Heart right ventricle (tissue), 16 donors: ENCODE results near the gene TRAPPC10. TPM values are rescaled to one million over a fixed set of nuclear protein-coding genes. Genes with fewer than 3 reads are reported as not detected.

Source experiments
- ATAC-seq, 8 donors: fragments of 200-7000 bp; cut with Tn5 transposase; one replicate each; pipeline ENCODE4 v1.9.1; 2020; ENCODE audit warnings: mild to moderate bottlenecking in 8 of 8, moderate library complexity in 8 of 8, moderate number of reproducible peaks in 1 of 8
- DNase-seq, 2 donors: peaks; one replicate each; pipeline ENCODE4 v3.0.0-alpha.2; 2020
- H3K27ac ChIP-seq, 10 donors: fragments of 200-600 bp; sonication (generic) in 2 of 10; one replicate each; pipeline versions ENCODE4 v1.5.0 to v1.8.0; 2020 to 2022; ENCODE audit warnings: mild to moderate bottlenecking in 3 of 10
- H3K27me3 ChIP-seq, 7 donors: fragments of 200-600 bp; one replicate each; pipeline ENCODE4 v1.8.0; 2021 to 2022; ENCODE audit warnings: mild to moderate bottlenecking in 2 of 7
- H3K36me3 ChIP-seq, 9 donors: fragments of 200-600 bp; sonication (generic) in 1 of 9; one replicate each; pipeline versions ENCODE4 v1.5.0 to v1.8.0; 2020 to 2022; ENCODE audit warnings: mild to moderate bottlenecking in 2 of 9
- H3K4me1 ChIP-seq, 9 donors: fragments of 200-600 bp; sonication (generic) in 1 of 9; one replicate each; pipeline versions ENCODE4 v1.5.0 to v1.8.0; 2020 to 2022; ENCODE audit warnings: mild to moderate bottlenecking in 4 of 9
- H3K4me3 ChIP-seq, 10 donors: fragments of 200-600 bp; sonication (generic) in 2 of 10; one replicate each; pipeline versions ENCODE4 v1.5.0 to v1.8.0; 2020 to 2022; ENCODE audit warnings: mild to moderate bottlenecking in 7 of 10, moderate library complexity in 2 of 10
- H3K9me3 ChIP-seq, 11 donors: fragments of 200-600 bp in 10 of 11; sonication (generic) in 2 of 11; one replicate each; pipeline versions ENCODE4 v1.5.0 to v1.8.0; 2013 to 2022; ENCODE audit warnings: mild to moderate bottlenecking in 2 of 11, control low read depth in 1 of 11, moderate library complexity in 1 of 11
- WGBS, 2 donors: extraction: QIAGEN DNeasy Blood & Tissue Kit; methylation state at CpG; one replicate each; pipeline ENCODE4 v1.1.7; 2013; ENCODE audit warnings: inconsistent platforms in 1 of 2; 5-methylcytosine and 5-hydroxymethylcytosine counted together
- intact Hi-C, 10 donors: fragments of 100-400 bp; cut with DNase I; formaldehyde crosslinking; loops; one replicate each; pipeline versions ENCODE4 v1.11.1 to v1.14.2; 2022
- long read RNA-seq, 3 donors: library from polyadenylated mRNA; unstranded; transcript quantifications; one replicate each; pipeline ENCODE4 v2.0.0, GENCODE V29; 2020 to 2021
- polyA plus RNA-seq, 2 donors: library from polyadenylated mRNA; stranded (reverse); fragments of 200-250 nt; gene quantifications; one replicate each; pipeline ENCODE4 v1.2.3, GENCODE V29; 2013
- total RNA-seq, 10 donors: library from RNA; stranded (reverse); fragmentation: NEBNext Ultra II Directional in 3 of 10; extraction: Animal tissue kit (Norgen Biotek cat#: 25700) in 3 of 10; gene quantifications; one replicate each; pipeline versions ENCODE4 v1.2.1 to v1.2.4, GENCODE V29; 2021 to 2023
- TF ChIP-seq, protein P1 (sequence below), 9 donors: fragments of 200-600 bp; sonication (generic) in 2 of 9; IDR thresholded peaks; one replicate each; pipeline versions ENCODE4 v1.5.0 to v1.8.0; 2021 to 2022; ENCODE audit warnings: antibody characterized with exemption in 9 of 9, mild to moderate bottlenecking in 5 of 9, moderate library complexity in 1 of 9
- donor health status: Arrhythmogenic right ventricular cardiomyopathy.
- donor health status: ischemic (EF 13 %, LVEDD 7.1; RV severe dilation, severe dysfunction).
- donor health status: healthy with polysubstance abuse.
- donor health status: DM: no; HTN: yes; CAD: no.
- donor health status: DM: no; HTN: no; CAD: no.
- donor health status: ischemic (EF 25% LVEDD 6.9; RV normal size, moderate dysfunction).
- donor health status: ischemic (EF 25% LVEDD 5.7; RV mildly dilated, moderate dysfunction).
- donor health status: healthy.
- donor health status: DM: yes; HTN: yes; CAD: no.
- donor health status: Ischemic cardiomyopathy.
- donor health status: ischemic (EF 35%, LVEDD 5.7; RV mildly dilated, moderate dysfunction).
- donor health status: nonischemic (EF 11% LVEDD 7.7; RV severe dilation, severe dysfunction).
- donor health status: DM: yes; HTN: yes; CAD: no.
- donor health status: PGD.
- donor health status: ischemic (EF 29% LVEDD 5.4; RV normal size, mild dysfunction).
- donor health status: nonischemic (EF 23%, LVEDD 6.1; RV moderate dilation, normal function).

TRAPPC10 gene, protein sequence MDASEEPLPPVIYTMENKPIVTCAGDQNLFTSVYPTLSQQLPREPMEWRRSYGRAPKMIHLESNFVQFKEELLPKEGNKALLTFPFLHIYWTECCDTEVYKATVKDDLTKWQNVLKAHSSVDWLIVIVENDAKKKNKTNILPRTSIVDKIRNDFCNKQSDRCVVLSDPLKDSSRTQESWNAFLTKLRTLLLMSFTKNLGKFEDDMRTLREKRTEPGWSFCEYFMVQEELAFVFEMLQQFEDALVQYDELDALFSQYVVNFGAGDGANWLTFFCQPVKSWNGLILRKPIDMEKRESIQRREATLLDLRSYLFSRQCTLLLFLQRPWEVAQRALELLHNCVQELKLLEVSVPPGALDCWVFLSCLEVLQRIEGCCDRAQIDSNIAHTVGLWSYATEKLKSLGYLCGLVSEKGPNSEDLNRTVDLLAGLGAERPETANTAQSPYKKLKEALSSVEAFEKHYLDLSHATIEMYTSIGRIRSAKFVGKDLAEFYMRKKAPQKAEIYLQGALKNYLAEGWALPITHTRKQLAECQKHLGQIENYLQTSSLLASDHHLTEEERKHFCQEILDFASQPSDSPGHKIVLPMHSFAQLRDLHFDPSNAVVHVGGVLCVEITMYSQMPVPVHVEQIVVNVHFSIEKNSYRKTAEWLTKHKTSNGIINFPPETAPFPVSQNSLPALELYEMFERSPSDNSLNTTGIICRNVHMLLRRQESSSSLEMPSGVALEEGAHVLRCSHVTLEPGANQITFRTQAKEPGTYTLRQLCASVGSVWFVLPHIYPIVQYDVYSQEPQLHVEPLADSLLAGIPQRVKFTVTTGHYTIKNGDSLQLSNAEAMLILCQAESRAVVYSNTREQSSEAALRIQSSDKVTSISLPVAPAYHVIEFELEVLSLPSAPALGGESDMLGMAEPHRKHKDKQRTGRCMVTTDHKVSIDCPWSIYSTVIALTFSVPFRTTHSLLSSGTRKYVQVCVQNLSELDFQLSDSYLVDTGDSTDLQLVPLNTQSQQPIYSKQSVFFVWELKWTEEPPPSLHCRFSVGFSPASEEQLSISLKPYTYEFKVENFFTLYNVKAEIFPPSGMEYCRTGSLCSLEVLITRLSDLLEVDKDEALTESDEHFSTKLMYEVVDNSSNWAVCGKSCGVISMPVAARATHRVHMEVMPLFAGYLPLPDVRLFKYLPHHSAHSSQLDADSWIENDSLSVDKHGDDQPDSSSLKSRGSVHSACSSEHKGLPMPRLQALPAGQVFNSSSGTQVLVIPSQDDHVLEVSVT
- total RNA-seq = 10 to 100 TPM; 18.7 to 26.2 (median 20.3) TPM
- polyA plus RNA-seq = 1 to 10 TPM; 4.7 to 6.0 TPM
- long read RNA-seq, donor 1, partial matches to known transcripts = 2 of 9 reads
- long read RNA-seq, donor 1, other reads (novel, unspliced or antisense) = 5 of 9 reads
- long read RNA-seq, donor 2, partial matches to known transcripts = 2 of 9 reads
- long read RNA-seq, donor 2, other reads (novel, unspliced or antisense) = 6 of 9 reads
- long read RNA-seq, donor 3, partial matches to known transcripts = 10 of 14 reads
- long read RNA-seq, donor 3, other reads (novel, unspliced or antisense) = 4 of 14 reads

DNA sequence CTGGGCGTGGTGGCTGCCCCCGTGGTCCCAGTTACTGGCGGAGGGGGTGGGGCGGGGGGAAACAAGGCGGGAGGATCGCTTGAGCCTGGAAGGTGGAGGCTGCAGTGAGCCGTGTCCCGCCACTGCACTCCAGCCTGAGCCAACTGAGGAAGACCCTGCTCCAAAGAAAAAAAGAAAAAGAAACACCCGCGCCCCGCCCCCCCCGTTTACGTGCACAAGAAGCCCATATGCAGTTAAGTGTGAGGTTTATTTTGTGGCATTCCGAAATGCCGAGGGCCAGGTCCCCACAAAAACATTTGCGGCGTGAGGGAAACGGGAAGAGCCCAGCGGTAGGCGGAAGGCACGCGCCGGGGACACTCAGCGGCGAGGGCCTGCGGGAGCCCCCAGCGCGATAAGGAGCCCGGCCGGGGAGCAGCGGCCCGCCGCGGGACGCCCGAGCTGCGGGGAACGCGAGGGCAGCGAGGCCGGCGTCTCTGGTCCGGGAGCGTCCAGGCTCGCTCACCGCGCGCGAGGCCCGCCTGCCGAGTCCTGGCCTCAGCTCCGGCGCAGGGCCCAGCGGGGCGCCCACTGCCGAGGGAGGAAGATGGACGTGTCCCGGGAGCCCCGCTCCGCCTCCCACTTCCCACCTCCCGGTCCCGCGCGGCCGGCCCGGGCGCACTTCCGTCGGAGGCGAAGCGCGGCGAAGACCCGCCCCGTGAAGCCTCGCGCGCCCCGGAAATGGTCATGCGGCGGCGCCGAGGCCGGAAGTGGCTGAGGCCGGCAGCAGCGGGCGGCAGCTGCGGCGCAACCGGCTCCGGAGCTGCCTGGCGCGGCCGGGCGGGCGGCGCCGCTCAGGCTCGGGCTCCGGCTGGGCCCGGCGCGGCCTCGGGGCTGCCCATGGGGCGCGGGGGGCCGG, at the start of gene TRAPPC10:
Gene TRAPPC10 (plus strand): TSS at position 731 of the 895 bp plus-strand sequence. CDS start 185 bp downstream, outside the sequence.
- H3K27me3 ChIP-seq = no peaks in the 10 kb centered on the region
- TF ChIP-seq, protein P1, sequence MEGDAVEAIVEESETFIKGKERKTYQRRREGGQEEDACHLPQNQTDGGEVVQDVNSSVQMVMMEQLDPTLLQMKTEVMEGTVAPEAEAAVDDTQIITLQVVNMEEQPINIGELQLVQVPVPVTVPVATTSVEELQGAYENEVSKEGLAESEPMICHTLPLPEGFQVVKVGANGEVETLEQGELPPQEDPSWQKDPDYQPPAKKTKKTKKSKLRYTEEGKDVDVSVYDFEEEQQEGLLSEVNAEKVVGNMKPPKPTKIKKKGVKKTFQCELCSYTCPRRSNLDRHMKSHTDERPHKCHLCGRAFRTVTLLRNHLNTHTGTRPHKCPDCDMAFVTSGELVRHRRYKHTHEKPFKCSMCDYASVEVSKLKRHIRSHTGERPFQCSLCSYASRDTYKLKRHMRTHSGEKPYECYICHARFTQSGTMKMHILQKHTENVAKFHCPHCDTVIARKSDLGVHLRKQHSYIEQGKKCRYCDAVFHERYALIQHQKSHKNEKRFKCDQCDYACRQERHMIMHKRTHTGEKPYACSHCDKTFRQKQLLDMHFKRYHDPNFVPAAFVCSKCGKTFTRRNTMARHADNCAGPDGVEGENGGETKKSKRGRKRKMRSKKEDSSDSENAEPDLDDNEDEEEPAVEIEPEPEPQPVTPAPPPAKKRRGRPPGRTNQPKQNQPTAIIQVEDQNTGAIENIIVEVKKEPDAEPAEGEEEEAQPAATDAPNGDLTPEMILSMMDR (IDR thresholded peaks at IDR 0.05) = no peak
- intact Hi-C loops = loop anchor here in 2 of 10 donors (10.0 kb wide), 2 partner anchors 83 to 293 kb away; partner anchors contain the start of gene PFKL (in 1 of the 2)
- 0 to 1% methylated on average over 87 to 107 of the region's 107 CpGs for WGBS, 2 donors
- H3K9me3 ChIP-seq = no peaks in the 10 kb centered on the region
- peak within 1 kb of the TSS; percentile 80 to 99 (median 96) for H3K4me3 ChIP-seq
- peak; percentile 91 to 95 (median 94) for ATAC-seq
- H3K4me1 ChIP-seq = peaks cover 5 to 50% (median 30%) of the 10 kb centered on the region in 9 donors
- DNase-seq = peak; percentile 85 to 88
- peak within 1 kb of the TSS; percentile 89 to 99 (median 98) for H3K27ac ChIP-seq
- H3K36me3 ChIP-seq = no peaks in the 10 kb centered on the region

DNA sequence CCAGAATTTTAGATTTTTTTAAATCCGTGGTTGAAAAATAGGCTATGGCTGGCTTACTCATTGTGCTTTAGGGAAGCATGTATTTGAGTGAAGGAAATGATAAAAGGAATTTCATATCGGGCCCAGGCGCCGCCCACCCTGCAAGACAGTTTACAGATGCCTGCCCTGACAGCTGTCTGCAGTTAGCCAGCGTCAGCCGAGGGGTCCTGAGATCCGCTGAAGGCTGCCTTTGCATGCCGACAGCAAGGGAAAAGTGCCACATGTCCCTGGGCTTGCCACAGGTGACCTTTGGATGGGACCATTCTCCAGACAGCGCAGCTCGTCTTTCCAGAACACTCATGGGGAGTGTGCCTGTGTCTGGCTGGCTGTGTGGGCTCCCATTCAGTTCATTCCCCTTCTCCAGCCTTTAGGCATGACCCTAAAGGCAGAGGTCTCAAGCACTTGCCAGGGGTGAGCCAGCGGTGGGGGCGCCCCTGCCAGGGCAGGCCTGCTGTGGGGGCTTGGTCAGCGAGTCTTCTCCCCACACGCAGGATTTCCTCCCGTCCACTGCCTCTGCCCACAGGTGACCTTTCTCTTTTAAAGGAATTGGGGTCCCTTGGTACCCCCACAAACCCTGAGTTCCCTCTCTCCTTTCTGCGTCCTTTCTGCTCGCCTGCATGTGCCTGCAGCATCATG, 46.1 kb upstream of the TRAPPC10 start:
- TF ChIP-seq, protein P1 (IDR thresholded peaks at IDR 0.05) = no peak
- no peaks in the 10 kb centered on the region for H3K27me3 ChIP-seq
- 62 to 75% methylated on average over 17 of the region's 17 CpGs for whole genome bisulfite sequencing, 2 donors
- no peaks in the 10 kb centered on the region for H3K9me3 ChIP-seq
- ATAC-seq = peak in 3 of 8 donors; percentile 12 to 48 (median 13)
- peak overlapping the region in 1 of 10 donors; percentile 28 for H3K27ac ChIP-seq
- intact Hi-C loops = no loop called here
- peaks cover 0 to 6% (median 0%) of the 10 kb centered on the region in 9 donors for H3K4me1 ChIP-seq
- H3K4me3 ChIP-seq = no peak overlapping the region
- peaks cover 0 to 78% (median 12%) of the 10 kb centered on the region in 9 donors for H3K36me3 ChIP-seq
- DNase-seq = no peak

DNA sequence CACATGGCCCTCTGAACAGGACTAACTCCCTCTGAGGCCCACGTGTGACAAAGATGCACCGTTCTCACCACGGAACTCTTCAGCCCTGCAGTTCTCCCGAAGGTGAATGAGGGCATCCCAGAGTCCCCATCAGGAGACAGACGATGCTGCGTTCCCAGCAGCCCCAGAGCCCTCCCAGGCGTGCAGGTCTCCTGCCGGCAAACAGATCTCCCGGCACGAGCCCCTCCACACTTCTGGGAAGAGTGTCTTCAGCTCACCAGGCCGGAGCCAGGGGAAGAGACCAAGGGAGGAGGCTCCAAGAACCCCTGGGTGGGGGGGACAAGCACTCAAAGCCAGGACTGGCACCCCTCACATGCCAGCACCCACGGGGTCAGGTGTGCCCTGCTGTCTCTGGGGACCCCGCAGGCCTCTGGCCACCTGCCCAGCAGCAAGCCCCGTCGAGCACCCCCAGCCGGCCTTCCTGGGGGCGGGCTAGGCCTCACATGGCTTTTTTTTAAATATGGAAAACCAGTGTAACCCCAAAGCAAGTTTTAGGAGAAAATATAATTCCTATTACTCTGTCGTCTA, 45.1 kb upstream of the TRAPPC10 start:
- ATAC-seq (no peak), DNase-seq (no peak)
- H3K4me1 ChIP-seq = peaks cover 0 to 6% (median 0%) of the 10 kb centered on the region in 9 donors
- H3K27ac ChIP-seq = no peak overlapping the region
- 88% methylated on average over 18 of the region's 18 CpGs for WGBS, 2 donors
- H3K27me3 ChIP-seq = no peaks in the 10 kb centered on the region
- H3K4me3 ChIP-seq = no peak overlapping the region
- no peaks in the 10 kb centered on the region for H3K9me3 ChIP-seq
- intact Hi-C loops = no loop called here
- H3K36me3 ChIP-seq = peaks cover 0 to 82% (median 17%) of the 10 kb centered on the region in 9 donors
- TF ChIP-seq, protein P1 (IDR thresholded peaks at IDR 0.05) = no peak
